Central memory CD8-positive, alpha-beta T cell (primary cell): ENCODE measurements around the gene SMU1.
"Not testable (repeated sequence)": the region's sequence is repeated elsewhere in the genome, so short reads cannot be mapped to it uniquely, and the experiment has no call there.

Source experiments
- ATAC-seq: fragments of 150-1000 bp; cut with Tn5 transposase; replicated peaks from 2 replicates; pipeline ENCODE4 v1.10.0; 2022; ENCODE audit warnings: mild to moderate bottlenecking, moderate FRiP score, moderate number of reproducible peaks; ENCODE audit not compliant: poor library complexity, severe bottlenecking; ENCODE audit errors: extremely low read depth
- DNase-seq, 2 donors: peaks; one replicate each; pipeline ENCODE4 v3.0.0; 2021; ENCODE audit warnings: low spot score in 2 of 2
- H3K27ac Mint-ChIP-seq: one replicate; pipeline ENCODE4 v1.8.0; 2022; ENCODE audit warnings: low read depth, mild to moderate bottlenecking, moderate library complexity, mixed read lengths
- H3K27me3 Mint-ChIP-seq: one replicate; pipeline ENCODE4 v1.8.0; 2022; ENCODE audit warnings: mixed read lengths
- H3K36me3 Mint-ChIP-seq: one replicate; pipeline ENCODE4 v1.8.0; 2022; ENCODE audit warnings: mild to moderate bottlenecking, moderate library complexity, mixed read lengths; ENCODE audit not compliant: insufficient read depth
- H3K4me1 Mint-ChIP-seq: one replicate; pipeline ENCODE4 v1.8.0; 2022; ENCODE audit warnings: mixed read lengths
- H3K4me3 Mint-ChIP-seq: one replicate; pipeline ENCODE4 v1.8.0; 2022; ENCODE audit warnings: mild to moderate bottlenecking, moderate library complexity, mixed read lengths
- H3K9me3 Mint-ChIP-seq: one replicate; pipeline ENCODE4 v1.8.0; 2022; ENCODE audit warnings: mixed read lengths

Gene SMU1

GRCh38 chr9:33013962-33014664, 62.4 kb downstream of the SMU1 start:
- H3K9me3 Mint-ChIP-seq = no peaks in the 10 kb centered on the region

DNA sequence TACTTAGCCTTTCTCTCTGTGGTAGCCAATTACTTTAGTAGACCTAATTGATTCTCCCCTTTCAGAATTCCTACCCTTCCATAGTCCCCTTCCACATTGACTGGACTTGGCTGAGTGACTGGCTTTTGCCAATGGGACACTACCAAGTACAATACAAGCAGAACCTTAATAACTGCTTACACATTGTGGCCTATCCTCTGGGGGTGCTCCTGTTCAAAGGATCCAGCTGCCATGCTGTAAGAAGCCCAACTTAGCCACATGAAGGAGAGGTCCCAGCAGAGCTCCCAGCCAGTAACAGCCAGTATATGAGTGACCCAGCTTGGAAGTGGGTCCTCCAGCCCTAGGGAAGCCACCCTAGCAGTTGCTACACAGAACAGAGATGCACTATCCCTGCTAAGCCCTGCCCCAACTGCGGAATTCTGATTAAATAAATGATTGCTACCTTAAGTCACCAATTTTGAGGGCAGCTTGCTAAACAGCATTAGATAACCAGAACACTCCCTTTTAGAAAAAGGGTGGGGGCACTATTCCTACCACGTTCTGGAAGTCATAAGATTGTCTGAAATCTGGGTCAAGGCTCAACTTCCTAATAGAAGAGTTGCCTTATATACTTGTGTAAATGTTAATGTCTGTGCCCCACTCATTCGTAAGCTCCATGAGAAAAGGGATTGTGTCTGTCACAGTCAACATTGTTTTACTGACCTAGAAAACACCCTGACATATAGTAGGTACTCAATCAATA, 64.0 kb downstream of the SMU1 start:
- peaks cover 3% of the 10 kb centered on the region for H3K36me3 Mint-ChIP-seq
- no peaks in the 10 kb centered on the region for H3K4me1 Mint-ChIP-seq
- ATAC-seq = no peak
- no peak overlapping the region for H3K27ac Mint-ChIP-seq
- no peaks in the 10 kb centered on the region for H3K9me3 Mint-ChIP-seq
- H3K27me3 Mint-ChIP-seq = no peaks in the 10 kb centered on the region
- DNase-seq = no peak
- H3K4me3 Mint-ChIP-seq = no peak overlapping the region

More at GRCh38 chr9:33013962-33014664, 62.4 kb downstream of the SMU1 start:
- Mint-ChIP-seq H3K27ac (no peak overlapping the region), H3K4me1 (no peaks in the 10 kb centered on the region), H3K4me3 (no peak overlapping the region), H3K27me3 (no peaks in the 10 kb centered on the region), H3K36me3 (peaks cover 4% of the 10 kb centered on the region)
- ATAC-seq (no peak), DNase-seq (no peak)

DNA sequence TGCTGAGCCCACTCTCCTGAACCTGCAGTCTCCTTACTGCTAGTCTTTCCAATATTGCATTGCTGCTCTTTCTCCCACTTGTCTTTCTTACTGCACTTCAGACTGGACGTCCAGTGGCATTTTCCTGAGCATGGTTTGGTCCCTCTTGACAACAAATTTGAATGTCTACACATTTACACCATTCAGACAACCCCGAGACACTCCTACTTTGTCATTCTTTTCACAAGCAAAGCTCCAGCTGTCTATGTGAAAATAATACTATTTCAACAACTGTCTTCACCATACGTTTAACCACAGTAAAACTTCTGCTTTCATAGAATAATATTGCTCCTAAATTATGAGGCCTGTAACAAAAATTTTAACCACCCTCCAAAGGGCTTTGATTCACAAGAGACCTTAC, 64.6 kb downstream of the SMU1 start:
- no peaks in the 10 kb centered on the region for H3K9me3 Mint-ChIP-seq
- no peaks in the 10 kb centered on the region for H3K27me3 Mint-ChIP-seq
- H3K4me3 Mint-ChIP-seq = no peak overlapping the region
- ATAC-seq (no peak), DNase-seq (no peak)
- no peaks in the 10 kb centered on the region for H3K4me1 Mint-ChIP-seq
- H3K36me3 Mint-ChIP-seq = peaks cover 2% of the 10 kb centered on the region
- H3K27ac Mint-ChIP-seq = no peak overlapping the region

DNA sequence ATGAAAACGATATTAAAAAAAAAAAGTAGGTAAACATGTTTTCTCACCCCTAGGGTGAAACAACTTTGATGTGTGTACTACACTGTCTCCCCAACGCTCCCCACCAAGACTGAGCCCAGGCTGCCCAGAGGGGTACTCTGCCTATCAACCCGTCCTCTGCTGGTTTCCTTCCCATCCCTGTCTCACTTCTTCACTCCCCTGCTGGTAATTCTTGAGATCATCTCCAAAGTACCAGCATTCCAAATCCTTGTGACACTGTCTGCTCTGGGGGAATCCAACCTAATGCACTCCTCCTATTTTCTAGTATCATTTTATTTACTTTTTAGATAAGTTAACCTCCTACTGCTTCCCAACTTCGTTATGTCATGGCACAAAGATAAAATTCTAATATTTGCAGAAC, 68.7 kb downstream of the SMU1 start:
- Mint-ChIP-seq H3K4me1 (peaks cover under 1% of the 10 kb centered on the region), H3K9me3 (no peaks in the 10 kb centered on the region), H3K4me3 (no peak overlapping the region), H3K27me3 (no peaks in the 10 kb centered on the region), H3K36me3 (no peaks in the 10 kb centered on the region), H3K27ac (no peak overlapping the region)
- DNase-seq (no peak), ATAC-seq (no peak)

- H3K4me3 Mint-ChIP-seq, H3K9me3 Mint-ChIP-seq, ATAC-seq, DNase-seq, H3K27me3 Mint-ChIP-seq, H3K27ac Mint-ChIP-seq: not testable (repeated sequence)
- Mint-ChIP-seq H3K4me1 (peaks cover 16% of the 10 kb centered on the region), H3K36me3 (peaks cover 13% of the 10 kb centered on the region)
These were observed 71.1 kb downstream of the SMU1 start for GRCh38 chr9:33005335-33005734.

DNA sequence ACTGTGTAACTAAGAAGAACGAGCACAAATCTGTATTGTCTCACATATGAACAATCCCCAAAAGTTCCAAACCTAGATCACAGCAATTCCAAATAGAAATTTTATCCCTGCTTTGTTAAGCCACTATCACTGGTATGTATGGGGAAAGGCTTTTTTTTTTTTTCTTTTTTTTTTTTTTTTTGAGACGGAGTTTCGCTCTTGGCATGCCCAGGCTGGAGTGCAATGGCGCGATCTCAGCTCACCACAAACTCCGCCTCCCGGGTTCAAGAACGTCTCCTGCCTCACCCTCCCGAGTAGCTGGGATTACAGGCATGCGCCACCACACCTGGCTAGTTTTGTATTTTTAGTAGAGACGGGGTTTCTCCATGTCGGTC, 75.8 kb downstream of the SMU1 start:
- Mint-ChIP-seq H3K4me3 (peak overlapping the region; percentile 95), H3K4me1 (peaks cover 49% of the 10 kb centered on the region), H3K36me3 (peaks cover 31% of the 10 kb centered on the region), H3K27ac (peak overlapping the region; percentile 99)
- H3K9me3 Mint-ChIP-seq, H3K27me3 Mint-ChIP-seq, DNase-seq, ATAC-seq: not testable (repeated sequence)

DNA sequence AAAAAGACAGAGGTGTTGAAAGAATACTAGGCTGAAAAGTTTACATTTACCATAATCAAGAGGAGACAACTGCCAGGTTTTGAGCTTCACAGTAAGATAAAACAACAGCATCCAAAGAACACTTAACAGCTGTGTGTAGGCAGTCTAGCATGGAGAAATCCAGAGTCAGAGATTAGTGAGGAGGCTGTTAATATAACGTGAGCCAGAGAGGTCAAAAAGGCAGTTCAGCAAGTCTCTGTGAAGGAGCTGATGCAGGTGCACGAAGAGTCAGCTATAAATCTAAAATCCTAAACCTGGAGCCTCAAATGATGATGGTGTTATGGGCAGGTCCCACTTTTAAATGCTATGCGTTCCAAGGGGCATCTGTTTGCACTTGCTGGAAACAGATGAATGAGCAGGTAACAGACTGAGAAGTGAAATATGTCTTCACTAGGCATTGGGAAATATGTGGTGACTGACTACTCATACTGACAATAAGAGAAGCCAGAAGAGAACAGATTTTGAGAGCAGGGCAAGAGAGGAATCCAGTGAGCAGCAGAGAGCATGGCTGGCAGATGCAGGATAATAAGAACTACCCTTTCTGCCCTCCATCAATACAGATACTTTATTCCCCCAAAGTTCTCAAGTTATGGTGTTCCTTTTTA, 83.8 kb downstream of the SMU1 start:
- Mint-ChIP-seq H3K4me3 (no peak overlapping the region), H3K4me1 (peaks cover 33% of the 10 kb centered on the region), H3K27ac (no peak overlapping the region), H3K36me3 (peaks cover 35% of the 10 kb centered on the region), H3K27me3 (no peaks in the 10 kb centered on the region), H3K9me3 (no peaks in the 10 kb centered on the region)
- DNase-seq (no peak), ATAC-seq (no peak)

DNA sequence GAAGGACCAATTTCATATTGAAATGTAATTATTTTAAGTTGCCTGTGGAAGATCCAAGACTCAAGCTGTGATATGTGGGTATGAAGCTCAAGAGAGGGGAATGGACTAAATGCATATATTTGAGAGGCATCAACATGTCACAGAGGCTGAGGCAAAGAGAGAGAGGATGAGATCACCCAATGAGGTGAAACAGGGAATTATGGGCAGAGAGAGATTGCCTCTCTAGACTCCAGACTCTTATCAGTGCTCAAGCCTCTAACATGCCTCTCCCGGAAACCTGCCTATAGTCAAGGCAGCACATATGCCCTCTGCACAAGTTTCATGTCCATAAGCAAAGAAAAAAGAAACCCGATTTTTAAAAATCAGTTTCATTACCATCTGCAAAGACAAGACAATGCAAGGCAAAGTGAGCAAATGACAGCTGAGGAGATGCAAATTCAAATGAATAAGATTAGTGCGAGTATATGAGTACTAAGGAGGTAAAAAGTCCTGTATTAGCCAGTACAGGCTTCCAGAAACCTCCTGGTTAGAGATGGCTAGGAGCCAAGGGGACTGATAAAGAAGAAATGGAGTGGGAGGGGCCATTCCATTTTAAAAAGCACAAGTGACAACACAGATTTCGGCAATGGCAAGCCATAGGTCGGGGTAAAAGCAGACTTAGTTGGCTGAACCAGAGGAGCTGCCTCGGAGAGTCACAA, 84.4 kb downstream of the SMU1 start:
- H3K4me1 Mint-ChIP-seq = peaks cover 27% of the 10 kb centered on the region
- no peaks in the 10 kb centered on the region for H3K27me3 Mint-ChIP-seq
- no peak overlapping the region for H3K4me3 Mint-ChIP-seq
- H3K36me3 Mint-ChIP-seq = peaks cover 40% of the 10 kb centered on the region
- DNase-seq = no peak
- ATAC-seq = no peak
- no peak overlapping the region for H3K27ac Mint-ChIP-seq
- no peaks in the 10 kb centered on the region for H3K9me3 Mint-ChIP-seq
